Central memory CD8-positive, alpha-beta T cell (primary cell): ENCODE measurements around the gene DSTYK.
"Not testable (repeated sequence)": the region's sequence is repeated elsewhere in the genome, so short reads cannot be mapped to it uniquely, and the experiment has no call there.

Experiments
- ATAC-seq: fragments of 150-1000 bp; cut with Tn5 transposase; replicated peaks from 2 replicates; pipeline ENCODE4 v1.10.0; 2022; ENCODE audit warnings: mild to moderate bottlenecking, moderate FRiP score, moderate number of reproducible peaks; ENCODE audit not compliant: poor library complexity, severe bottlenecking; ENCODE audit errors: extremely low read depth
- DNase-seq, 2 donors: peaks; one replicate each; pipeline ENCODE4 v3.0.0; 2021; ENCODE audit warnings: low spot score in 2 of 2
- H3K27ac Mint-ChIP-seq: one replicate; pipeline ENCODE4 v1.8.0; 2022; ENCODE audit warnings: low read depth, mild to moderate bottlenecking, moderate library complexity, mixed read lengths
- H3K27me3 Mint-ChIP-seq: one replicate; pipeline ENCODE4 v1.8.0; 2022; ENCODE audit warnings: mixed read lengths
- H3K36me3 Mint-ChIP-seq: one replicate; pipeline ENCODE4 v1.8.0; 2022; ENCODE audit warnings: mild to moderate bottlenecking, moderate library complexity, mixed read lengths; ENCODE audit not compliant: insufficient read depth
- H3K4me1 Mint-ChIP-seq: one replicate; pipeline ENCODE4 v1.8.0; 2022; ENCODE audit warnings: mixed read lengths
- H3K4me3 Mint-ChIP-seq: one replicate; pipeline ENCODE4 v1.8.0; 2022; ENCODE audit warnings: mild to moderate bottlenecking, moderate library complexity, mixed read lengths
- H3K9me3 Mint-ChIP-seq: one replicate; pipeline ENCODE4 v1.8.0; 2022; ENCODE audit warnings: mixed read lengths

Gene DSTYK

GRCh38 chr1:205236526-205236925 lies 25.0 kb upstream of the DSTYK start:
- Mint-ChIP-seq H3K4me1 (peaks cover 8% of the 10 kb centered on the region), H3K27ac (no peak overlapping the region), H3K9me3 (no peaks in the 10 kb centered on the region), H3K36me3 (peaks cover 2% of the 10 kb centered on the region), H3K4me3 (no peak overlapping the region), H3K27me3 (no peaks in the 10 kb centered on the region)
- ATAC-seq (no peak), DNase-seq (no peak)

- Mint-ChIP-seq H3K4me3 (no peak overlapping the region), H3K27me3 (no peaks in the 10 kb centered on the region), H3K27ac (no peak overlapping the region), H3K4me1 (peaks cover 8% of the 10 kb centered on the region), H3K9me3 (no peaks in the 10 kb centered on the region), H3K36me3 (peaks cover 2% of the 10 kb centered on the region)
- DNase-seq, result no peak
- ATAC-seq, result no peak
Measured at GRCh38 chr1:205235951-205236350, 24.4 kb upstream of the DSTYK start.

- DNase-seq, result not testable (repeated sequence)
Measured at GRCh38 chr1:205233986-205234385, 22.5 kb upstream of the DSTYK start.

GRCh38 chr1:205232945-205233397 lies 21.5 kb upstream of the DSTYK start:
- no peak overlapping the region for H3K27ac Mint-ChIP-seq
- H3K9me3 Mint-ChIP-seq, result no peaks in the 10 kb centered on the region
- H3K4me1 Mint-ChIP-seq, result peaks cover 29% of the 10 kb centered on the region
- no peaks in the 10 kb centered on the region for H3K27me3 Mint-ChIP-seq
- no peak overlapping the region for H3K4me3 Mint-ChIP-seq
- ATAC-seq, result no peak
- DNase-seq, result no peak
- peaks cover 6% of the 10 kb centered on the region for H3K36me3 Mint-ChIP-seq

More at GRCh38 chr1:205233986-205234385, 22.5 kb upstream of the DSTYK start:
- ATAC-seq, H3K36me3 Mint-ChIP-seq, H3K4me3 Mint-ChIP-seq, H3K27me3 Mint-ChIP-seq, H3K27ac Mint-ChIP-seq, H3K9me3 Mint-ChIP-seq: not testable (repeated sequence)
- peaks cover 25% of the 10 kb centered on the region for H3K4me1 Mint-ChIP-seq

- Mint-ChIP-seq H3K27ac (no peak overlapping the region), H3K27me3 (no peaks in the 10 kb centered on the region), H3K4me3 (no peak overlapping the region), H3K4me1 (peaks cover 27% of the 10 kb centered on the region), H3K9me3 (no peaks in the 10 kb centered on the region), H3K36me3 (peaks cover 6% of the 10 kb centered on the region)
- DNase-seq (no peak), ATAC-seq (no peak)
Measured at GRCh38 chr1:205232127-205232820, 20.8 kb upstream of the DSTYK start.

- Mint-ChIP-seq H3K4me1 (peaks cover 27% of the 10 kb centered on the region), H3K27ac (no peak overlapping the region), H3K36me3 (peaks cover 6% of the 10 kb centered on the region), H3K9me3 (no peaks in the 10 kb centered on the region), H3K4me3 (peak overlapping the region; percentile 84), H3K27me3 (no peaks in the 10 kb centered on the region)
- DNase-seq, result no peak
- no peak for ATAC-seq
Measured at GRCh38 chr1:205230982-205231381, 19.5 kb upstream of the DSTYK start.

- Mint-ChIP-seq H3K27me3 (no peaks in the 10 kb centered on the region), H3K36me3 (peaks cover 6% of the 10 kb centered on the region), H3K4me3 (peak overlapping the region; percentile 84), H3K9me3 (no peaks in the 10 kb centered on the region), H3K4me1 (peaks cover 27% of the 10 kb centered on the region), H3K27ac (no peak overlapping the region)
- DNase-seq (no peak), ATAC-seq (no peak)
Measured at GRCh38 chr1:205229916-205230700, 18.6 kb upstream of the DSTYK start.

- no peaks in the 10 kb centered on the region for H3K27me3 Mint-ChIP-seq
- peaks cover 4% of the 10 kb centered on the region for H3K36me3 Mint-ChIP-seq
- ATAC-seq (peak; percentile 68), DNase-seq (peak; percentile 29 to 44)
- H3K27ac Mint-ChIP-seq, result peak overlapping the region; percentile 49
- peak overlapping the region; percentile 84 for H3K4me3 Mint-ChIP-seq
- no peaks in the 10 kb centered on the region for H3K9me3 Mint-ChIP-seq
- H3K4me1 Mint-ChIP-seq, result peaks cover 27% of the 10 kb centered on the region
Measured at GRCh38 chr1:205229399-205229871, 17.9 kb upstream of the DSTYK start.

GRCh38 chr1:205228093-205228521 lies 16.6 kb upstream of the DSTYK start:
- DNase-seq (no peak), ATAC-seq (no peak)
- Mint-ChIP-seq H3K9me3 (no peaks in the 10 kb centered on the region), H3K4me1 (peaks cover 27% of the 10 kb centered on the region), H3K4me3 (peak overlapping the region; percentile 84), H3K27me3 (no peaks in the 10 kb centered on the region), H3K27ac (no peak overlapping the region), H3K36me3 (peaks cover 4% of the 10 kb centered on the region)

GRCh38 chr1:205227584-205228013 lies 16.1 kb upstream of the DSTYK start, which contains the start of gene TMCC2:
Gene TMCC2, plus strand, starts transcription at chr1:205227946. Its CDS starts 619 bp downstream, at chr1:205228565.
- H3K9me3 Mint-ChIP-seq, result no peaks in the 10 kb centered on the region
- peaks cover 27% of the 10 kb centered on the region for H3K4me1 Mint-ChIP-seq
- DNase-seq, result peak; percentile 56 to 57
- H3K36me3 Mint-ChIP-seq, result peaks cover 4% of the 10 kb centered on the region
- peak within 1 kb of the TSS; percentile 84 for H3K4me3 Mint-ChIP-seq
- H3K27ac Mint-ChIP-seq, result peak within 1 kb of the TSS; percentile 49
- no peaks in the 10 kb centered on the region for H3K27me3 Mint-ChIP-seq
- peak; percentile 78 for ATAC-seq

- Mint-ChIP-seq H3K27me3 (peaks cover 2% of the 10 kb centered on the region), H3K27ac (no peak overlapping the region), H3K4me1 (peaks cover 27% of the 10 kb centered on the region), H3K9me3 (no peaks in the 10 kb centered on the region), H3K36me3 (peaks cover 4% of the 10 kb centered on the region), H3K4me3 (peak overlapping the region; percentile 84)
- DNase-seq (no peak), ATAC-seq (no peak)
Measured at GRCh38 chr1:205226868-205227583, 15.5 kb upstream of the DSTYK start.
